Effector memory CD4-positive, alpha-beta T cell (primary cell): ENCODE results near the gene MED13L.

Experiments used
- DNase-seq, 3 donors: peaks; one replicate each; pipeline ENCODE4 v3.0.0-alpha.2; 2020
- H3K27ac ChIP-seq: 2 replicates; pipeline ENCODE4 v1.7.0; 2013; ENCODE audit warnings: mild to moderate bottlenecking, low read length, moderate library complexity; ENCODE audit not compliant: insufficient read depth, poor library complexity, severe bottlenecking
- H3K27me3 ChIP-seq: replicated peaks from 2 replicates; pipeline ENCODE4 v1.7.0; 2013; ENCODE audit warnings: mild to moderate bottlenecking, low read length; ENCODE audit not compliant: insufficient read depth, control insufficient read depth, poor library complexity, severe bottlenecking
- H3K36me3 ChIP-seq: 2 replicates; pipeline ENCODE4 v1.7.0; 2013; ENCODE audit warnings: mild to moderate bottlenecking, low read length, moderate library complexity; ENCODE audit not compliant: control insufficient read depth, insufficient read depth
- H3K4me1 ChIP-seq: 2 replicates; pipeline ENCODE4 v1.7.0; 2013; ENCODE audit warnings: low read length, mild to moderate bottlenecking; ENCODE audit not compliant: control insufficient read depth, insufficient read depth, poor library complexity, severe bottlenecking
- H3K4me3 ChIP-seq: 2 replicates; pipeline ENCODE4 v1.7.0; 2013; ENCODE audit warnings: low read length, low read depth, mild to moderate bottlenecking; ENCODE audit not compliant: insufficient read depth, poor library complexity, severe bottlenecking
- H3K9me3 ChIP-seq: 2 replicates; pipeline ENCODE4 v1.7.0; 2013; ENCODE audit warnings: mild to moderate bottlenecking, low read length, moderate library complexity; ENCODE audit not compliant: control insufficient read depth

The MED13L gene

DNA sequence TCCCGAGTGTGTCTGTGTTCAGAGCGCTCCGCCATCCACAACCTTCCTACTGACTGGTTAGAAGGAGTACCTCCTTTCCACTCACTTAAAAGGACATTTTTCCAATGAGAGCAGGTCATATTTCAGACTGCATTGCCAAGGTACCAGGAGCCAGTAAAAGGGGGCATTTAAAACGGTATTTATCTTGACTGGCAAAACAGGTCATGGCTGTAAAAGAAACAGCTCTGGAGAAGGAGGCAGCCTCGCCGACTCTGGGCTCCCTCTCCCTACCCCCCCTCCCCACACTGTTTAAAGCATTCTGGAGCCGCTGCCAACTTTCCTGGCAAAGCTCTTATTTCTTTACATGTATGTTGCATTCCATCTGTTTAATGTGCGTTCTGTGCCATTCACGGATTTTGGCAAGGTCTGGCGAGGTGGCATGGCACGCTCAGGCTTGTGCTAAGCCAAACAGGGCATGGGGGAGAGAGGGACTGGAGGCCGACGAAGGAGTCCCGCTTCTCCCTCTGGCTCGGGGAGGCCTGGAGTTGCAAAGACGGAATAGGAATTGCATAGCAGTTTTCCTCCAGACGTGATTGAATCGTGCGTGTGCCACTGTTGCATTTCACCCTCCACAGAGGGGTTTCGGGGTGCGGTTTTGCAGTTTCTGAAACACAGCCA lies 41.2 kb upstream of the MED13L start:
- H3K27ac ChIP-seq: no peak overlapping the region

DNA sequence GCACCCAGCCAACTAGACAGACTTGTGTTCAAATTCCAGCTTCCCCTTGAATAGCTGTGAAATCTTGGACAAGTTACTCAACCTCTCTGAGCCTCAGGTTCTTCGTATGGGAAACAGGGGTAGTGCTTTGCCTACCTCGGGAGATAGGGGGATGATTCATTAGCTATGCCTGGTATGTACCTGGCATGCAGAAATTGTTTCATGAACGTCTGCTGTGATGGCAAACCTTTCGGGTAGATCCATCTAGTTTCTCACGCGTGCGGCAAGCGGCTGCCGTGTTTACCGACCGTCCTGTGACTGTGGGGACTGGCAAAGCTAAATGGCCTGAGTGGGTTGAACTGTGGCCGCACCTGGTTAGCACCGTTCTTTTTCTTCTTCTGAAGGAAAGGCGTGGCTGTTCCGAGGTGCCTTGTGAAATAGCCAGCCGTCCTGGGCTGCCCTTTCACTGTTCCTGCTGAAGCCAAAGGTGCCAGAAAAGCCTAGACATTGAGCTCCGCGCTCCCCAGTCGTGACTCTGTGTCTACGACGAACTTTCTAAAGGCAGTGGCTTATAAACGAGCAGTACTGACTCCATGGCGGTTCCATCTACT lies 40.6 kb upstream of the MED13L start:
- H3K36me3 ChIP-seq: no peaks in the 10 kb centered on the region
- H3K4me3 ChIP-seq: no peak overlapping the region
- H3K27me3 ChIP-seq: no peaks in the 10 kb centered on the region
- H3K4me1 ChIP-seq: no peaks in the 10 kb centered on the region
- no peak overlapping the region for H3K27ac ChIP-seq
- no peak for DNase-seq
- H3K9me3 ChIP-seq: no peaks in the 10 kb centered on the region

More for the DNA sequence above, 41.2 kb upstream of the MED13L start:
- no peak overlapping the region for H3K4me3 ChIP-seq
- no peaks in the 10 kb centered on the region for H3K4me1 ChIP-seq
- no peaks in the 10 kb centered on the region for H3K9me3 ChIP-seq
- H3K36me3 ChIP-seq: no peaks in the 10 kb centered on the region
- no peaks in the 10 kb centered on the region for H3K27me3 ChIP-seq
- no peak for DNase-seq

DNA sequence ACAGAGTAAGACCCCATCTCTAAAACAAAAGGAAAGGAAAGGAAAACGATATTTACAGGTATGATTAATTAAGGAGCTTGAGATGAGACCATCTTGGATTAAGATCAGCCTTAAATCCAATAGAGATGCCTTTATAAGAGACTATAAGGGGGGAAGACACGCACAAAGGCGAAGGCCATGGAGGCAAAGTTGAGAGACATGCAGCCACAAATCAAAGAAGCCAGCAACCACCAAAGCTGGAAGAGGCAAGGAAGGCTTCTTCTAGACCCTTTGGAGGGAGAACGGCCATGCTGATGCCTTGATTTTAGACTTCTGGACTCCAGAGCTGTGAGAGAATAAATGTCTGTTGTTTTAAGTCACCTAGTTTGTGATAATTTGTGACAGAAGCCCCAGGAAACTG lies 39.6 kb upstream of the MED13L start:
- no peaks in the 10 kb centered on the region for H3K9me3 ChIP-seq
- no peaks in the 10 kb centered on the region for H3K4me1 ChIP-seq
- H3K27ac ChIP-seq: no peak overlapping the region
- H3K27me3 ChIP-seq: no peaks in the 10 kb centered on the region
- no peak overlapping the region for H3K4me3 ChIP-seq
- no peaks in the 10 kb centered on the region for H3K36me3 ChIP-seq
- DNase-seq: no peak

DNA sequence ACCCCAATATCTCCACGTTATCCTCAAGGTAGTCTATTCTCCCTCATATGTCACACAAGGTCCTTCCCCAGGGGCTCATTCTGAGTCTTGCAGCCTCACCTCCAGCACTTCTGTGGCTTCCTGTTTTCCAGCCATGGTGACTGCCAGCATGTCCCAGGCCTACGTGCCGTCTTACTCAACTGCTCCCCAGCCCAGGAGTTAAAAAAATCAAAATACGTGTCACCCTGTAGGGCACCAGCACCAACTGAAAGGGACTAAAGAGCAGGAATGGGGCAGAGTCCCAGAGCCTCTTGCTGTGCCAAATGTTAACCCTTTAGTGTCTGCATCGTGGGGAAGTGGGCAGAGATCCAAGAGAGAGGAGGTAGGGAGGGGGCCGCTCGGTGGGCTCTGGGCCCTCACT lies 37.0 kb upstream of the MED13L start:
- Histone ChIP-seq H3K27me3 (no peaks in the 10 kb centered on the region), H3K4me1 (no peaks in the 10 kb centered on the region), H3K36me3 (no peaks in the 10 kb centered on the region), H3K4me3 (no peak overlapping the region), H3K9me3 (no peaks in the 10 kb centered on the region), H3K27ac (no peak overlapping the region)
- no peak for DNase-seq

DNA sequence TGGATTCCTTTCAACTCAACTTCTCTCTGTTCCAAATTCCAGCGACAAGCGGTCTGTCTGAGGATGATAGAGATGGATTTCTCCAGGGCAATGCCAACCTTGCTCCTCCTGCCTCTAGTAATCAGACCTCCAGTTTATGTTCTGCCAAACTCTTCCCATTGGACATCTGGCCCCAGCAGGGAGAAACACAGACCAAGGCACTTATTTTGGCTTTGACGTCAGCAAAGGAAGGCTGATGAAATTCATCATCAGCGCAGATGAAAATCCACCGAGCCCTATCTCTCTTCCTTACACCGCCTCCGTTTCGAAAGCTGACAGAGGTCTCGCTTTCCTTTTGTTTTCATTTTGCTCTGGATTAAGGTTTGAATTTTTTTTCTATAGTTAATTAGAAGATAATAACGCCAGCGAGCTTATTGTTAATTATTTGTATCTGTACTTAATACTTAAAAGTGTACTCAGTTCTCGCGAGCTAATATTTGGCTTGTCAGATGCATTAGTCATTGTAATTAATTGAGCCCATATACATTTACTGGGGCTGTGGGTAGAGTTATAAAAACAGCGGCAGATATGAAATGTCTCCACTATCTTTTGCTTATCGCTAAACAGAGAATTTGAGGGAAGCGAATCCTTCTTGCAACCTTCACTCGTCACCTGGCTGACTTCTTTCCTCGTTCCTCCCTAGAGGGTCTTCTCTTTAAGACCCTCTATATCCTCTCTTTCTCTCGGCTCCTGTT lies 35.9 kb upstream of the MED13L start:
- Histone ChIP-seq H3K27ac (no peak overlapping the region), H3K9me3 (no peaks in the 10 kb centered on the region), H3K4me3 (no peak overlapping the region), H3K36me3 (no peaks in the 10 kb centered on the region), H3K27me3 (no peaks in the 10 kb centered on the region), H3K4me1 (no peaks in the 10 kb centered on the region)
- no peak for DNase-seq

DNA sequence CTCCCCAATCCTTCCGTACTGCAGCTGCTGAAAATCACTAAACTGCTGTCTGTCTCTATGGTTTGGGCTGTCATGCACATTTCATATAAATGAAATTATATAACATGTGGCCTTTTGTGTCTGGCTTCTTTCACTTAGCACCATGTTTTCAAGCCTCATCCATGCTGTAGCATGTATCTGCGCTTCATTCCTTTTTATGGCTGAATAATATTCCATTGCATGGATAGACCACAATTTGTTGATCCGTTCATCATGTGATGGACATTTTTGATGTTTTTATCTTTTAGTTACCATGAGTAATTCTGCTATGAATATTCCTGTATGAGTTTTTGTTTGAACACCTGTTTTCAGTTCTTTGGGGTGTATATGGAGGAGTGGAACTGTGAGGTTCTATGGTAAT lies 32.6 kb upstream of the MED13L start:
- Histone ChIP-seq H3K4me1 (no peaks in the 10 kb centered on the region), H3K36me3 (no peaks in the 10 kb centered on the region)

DNA sequence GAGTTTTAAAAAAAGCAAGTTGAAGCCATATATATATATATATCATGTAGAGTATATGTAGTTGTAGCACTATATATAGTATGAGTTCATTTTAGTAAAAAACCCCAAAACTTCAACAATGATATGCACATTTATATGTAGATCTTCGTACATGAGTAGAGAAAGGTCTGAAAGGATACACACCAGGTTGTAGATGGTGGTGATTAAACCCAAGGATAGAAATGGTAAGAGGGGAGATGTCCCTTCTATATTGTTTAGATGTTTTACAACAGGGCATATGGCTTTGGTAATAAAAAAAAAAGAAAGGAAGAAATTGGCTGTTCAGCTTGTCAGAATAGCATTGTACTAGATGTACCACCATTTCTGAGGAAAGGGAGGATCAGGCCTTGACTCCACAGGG lies 31.9 kb upstream of the MED13L start:
- Histone ChIP-seq H3K27me3 (no peaks in the 10 kb centered on the region), H3K9me3 (no peaks in the 10 kb centered on the region), H3K4me3 (no peak overlapping the region), H3K36me3 (no peaks in the 10 kb centered on the region), H3K4me1 (no peaks in the 10 kb centered on the region), H3K27ac (no peak overlapping the region)
- no peak for DNase-seq

More for the DNA sequence above, 32.6 kb upstream of the MED13L start:
- Histone ChIP-seq H3K9me3 (no peaks in the 10 kb centered on the region), H3K27ac (no peak overlapping the region), H3K4me3 (no peak overlapping the region), H3K27me3 (no peaks in the 10 kb centered on the region)
- DNase-seq: no peak

DNA sequence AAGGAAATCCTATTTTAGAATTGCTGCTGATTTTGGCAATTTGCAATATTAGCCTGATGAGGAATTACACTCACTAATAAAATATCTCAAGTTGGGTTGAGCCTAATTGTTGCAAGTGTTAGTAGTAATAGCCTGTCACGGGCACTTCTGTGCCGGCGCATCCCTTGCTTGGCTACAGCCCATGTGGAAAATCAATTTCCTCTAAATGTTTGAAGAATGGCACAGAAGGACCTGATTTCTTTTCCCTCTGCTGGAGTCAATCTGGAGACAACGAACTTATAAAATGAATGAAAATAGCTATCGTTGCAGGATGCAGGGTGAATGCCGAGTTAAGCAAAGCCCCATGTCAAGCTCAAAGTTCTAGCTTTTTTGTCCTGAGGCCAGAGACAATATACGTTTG lies 31.2 kb upstream of the MED13L start:
- no peak overlapping the region for H3K4me3 ChIP-seq
- H3K27me3 ChIP-seq: no peaks in the 10 kb centered on the region
- H3K9me3 ChIP-seq: no peaks in the 10 kb centered on the region
- no peaks in the 10 kb centered on the region for H3K4me1 ChIP-seq
- no peak overlapping the region for H3K27ac ChIP-seq
- no peaks in the 10 kb centered on the region for H3K36me3 ChIP-seq
- no peak for DNase-seq

DNA sequence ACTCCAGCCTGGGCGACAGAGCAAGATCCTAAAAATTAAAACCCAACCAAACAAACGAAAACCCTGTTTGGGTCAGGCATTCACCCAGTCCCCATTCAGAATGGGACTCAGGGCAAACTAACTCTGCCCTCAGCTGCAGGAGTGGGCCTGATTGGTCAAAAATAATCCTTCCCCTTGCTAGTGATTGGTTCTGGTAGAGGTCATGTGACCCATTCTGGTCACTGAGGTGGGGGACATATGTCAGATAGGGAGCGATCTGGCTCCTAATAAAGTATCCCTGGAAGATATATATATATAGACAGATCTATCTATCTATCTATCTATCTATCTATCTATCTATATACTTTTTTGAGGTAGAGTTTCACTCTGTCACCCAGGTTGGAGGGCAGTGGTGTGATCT lies 29.5 kb upstream of the MED13L start:
- Histone ChIP-seq H3K36me3 (no peaks in the 10 kb centered on the region), H3K27me3 (no peaks in the 10 kb centered on the region), H3K4me1 (no peaks in the 10 kb centered on the region), H3K4me3 (no peak overlapping the region), H3K9me3 (no peaks in the 10 kb centered on the region), H3K27ac (no peak overlapping the region)
- DNase-seq: no peak

DNA sequence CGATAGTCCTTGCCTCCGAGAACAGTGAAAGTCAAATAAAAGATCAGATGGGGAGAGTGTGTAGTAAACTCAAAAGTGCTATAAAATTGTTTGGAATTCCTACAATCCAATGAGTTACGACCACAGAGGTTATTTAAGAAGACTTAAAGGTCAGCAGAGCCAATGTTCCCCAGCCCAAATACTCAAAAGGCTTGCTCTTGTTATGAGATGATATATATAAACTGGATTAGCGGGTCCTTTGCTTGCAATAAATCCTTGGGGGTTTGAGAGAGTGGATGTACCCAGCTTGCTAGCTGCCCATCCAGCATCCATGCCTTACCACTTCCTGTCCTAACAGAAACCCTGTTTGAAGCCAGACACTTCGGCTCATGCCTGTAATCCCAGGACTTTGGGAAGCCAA lies 29.0 kb upstream of the MED13L start:
- Histone ChIP-seq H3K27ac (no peak overlapping the region), H3K36me3 (no peaks in the 10 kb centered on the region), H3K9me3 (no peaks in the 10 kb centered on the region), H3K4me1 (no peaks in the 10 kb centered on the region), H3K27me3 (no peaks in the 10 kb centered on the region), H3K4me3 (no peak overlapping the region)
- no peak for DNase-seq
